Glomerular endothelial cell (primary cell): ENCODE data around the gene CYP4B1. TPM values are rescaled to one million over a fixed set of nuclear protein-coding genes. Genes with fewer than 3 reads are reported as not detected.
"Not testable (repeated sequence)": the region's sequence is repeated elsewhere in the genome, so short reads cannot be mapped to it uniquely, and the experiment has no call there.

Experiments
- DNase-seq: peaks from one replicate; pipeline ENCODE4 v3.0.0-alpha.2; 2011; ENCODE audit warnings: low read depth, low spot score; ENCODE audit errors: extremely low read depth
- total RNA-seq: library from RNA; depleted of rRNA; stranded (reverse); fragments of >200 nt; gene quantifications from 2 replicates; pipeline ENCODE4 v1.2.3, GENCODE V29; 2015

The CYP4B1 gene
- total RNA-seq, 1 donor from 2014 or later: not detected

DNA sequence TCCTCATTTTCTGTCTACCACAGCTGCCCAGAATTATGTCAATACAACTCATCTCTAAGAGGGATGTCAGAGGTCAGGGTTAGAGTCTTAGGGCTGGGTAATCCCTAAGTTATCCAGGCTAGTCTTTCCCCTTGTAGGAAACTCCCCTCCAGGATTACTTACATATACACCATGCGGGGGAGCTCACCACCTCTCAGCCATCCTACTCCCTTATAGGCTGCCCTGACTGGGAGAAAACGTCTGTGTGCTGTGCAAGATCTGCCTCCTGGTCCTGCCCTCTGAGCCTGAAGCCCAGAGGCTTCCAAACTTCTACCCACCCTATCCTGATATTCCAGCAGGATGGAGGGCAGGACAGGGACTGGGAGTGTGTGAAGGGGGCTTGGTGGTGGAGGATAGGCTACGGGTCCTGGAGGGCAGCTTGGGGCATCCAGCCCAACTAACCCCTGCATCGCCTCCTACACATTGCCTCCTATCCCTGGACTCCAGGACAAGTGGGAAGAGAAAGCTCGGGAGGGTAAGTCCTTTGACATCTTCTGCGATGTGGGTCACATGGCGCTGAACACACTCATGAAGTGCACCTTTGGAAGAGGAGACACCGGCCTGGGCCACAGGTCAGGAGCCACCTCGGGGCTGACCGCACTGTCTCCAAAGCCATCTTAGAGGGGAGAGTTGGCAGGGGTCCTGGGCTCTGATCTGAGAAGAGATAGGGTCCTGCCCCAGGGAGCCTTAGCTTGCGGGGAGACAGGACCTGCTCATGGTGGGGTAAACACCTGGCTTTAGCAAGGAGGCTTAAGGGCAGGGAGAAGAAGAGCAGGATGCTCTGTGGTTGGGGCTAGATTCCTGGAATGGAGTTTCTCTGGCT, 14.4 kb downstream of the CYP4B1 start:
- no peak for DNase-seq

DNA sequence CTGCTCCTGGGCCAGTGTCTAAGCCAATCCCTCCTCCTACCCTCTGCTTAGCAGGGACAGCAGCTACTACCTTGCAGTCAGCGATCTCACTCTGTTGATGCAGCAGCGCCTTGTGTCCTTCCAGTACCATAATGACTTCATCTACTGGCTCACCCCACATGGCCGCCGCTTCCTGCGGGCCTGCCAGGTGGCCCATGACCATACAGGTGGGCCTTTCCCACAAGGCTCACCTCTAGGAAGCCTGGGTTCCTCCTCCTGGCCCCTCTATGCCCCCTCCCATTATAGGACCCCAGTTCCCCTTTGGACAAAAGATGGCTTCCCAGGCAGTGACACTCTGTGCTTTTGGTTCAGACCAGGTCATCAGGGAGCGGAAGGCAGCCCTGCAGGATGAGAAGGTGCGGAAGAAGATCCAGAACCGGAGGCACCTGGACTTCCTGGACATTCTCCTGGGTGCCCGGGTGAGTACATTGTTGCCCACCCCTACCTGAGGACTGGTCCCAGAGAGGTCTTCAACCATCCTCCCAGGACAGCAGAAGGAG, 15.1 kb downstream of the CYP4B1 start:
- DNase-seq: no peak

DNA sequence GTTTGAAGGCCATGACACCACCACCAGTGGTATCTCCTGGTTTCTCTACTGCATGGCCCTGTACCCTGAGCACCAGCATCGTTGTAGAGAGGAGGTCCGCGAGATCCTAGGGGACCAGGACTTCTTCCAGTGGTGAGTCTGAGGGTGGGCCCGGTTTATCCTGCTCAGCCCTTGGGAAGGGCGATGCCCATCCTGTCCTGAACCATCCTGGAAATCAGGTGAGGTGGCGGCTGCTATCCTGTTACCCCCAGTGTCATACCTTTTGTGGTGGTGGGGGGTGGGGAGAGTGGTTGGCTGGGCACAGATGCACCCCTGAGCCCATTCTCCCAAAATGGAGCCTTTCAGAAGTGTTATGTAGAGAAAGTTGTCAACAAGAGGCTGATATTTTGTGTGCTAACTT, 16.3 kb downstream of the CYP4B1 start:
- no peak for DNase-seq

DNA sequence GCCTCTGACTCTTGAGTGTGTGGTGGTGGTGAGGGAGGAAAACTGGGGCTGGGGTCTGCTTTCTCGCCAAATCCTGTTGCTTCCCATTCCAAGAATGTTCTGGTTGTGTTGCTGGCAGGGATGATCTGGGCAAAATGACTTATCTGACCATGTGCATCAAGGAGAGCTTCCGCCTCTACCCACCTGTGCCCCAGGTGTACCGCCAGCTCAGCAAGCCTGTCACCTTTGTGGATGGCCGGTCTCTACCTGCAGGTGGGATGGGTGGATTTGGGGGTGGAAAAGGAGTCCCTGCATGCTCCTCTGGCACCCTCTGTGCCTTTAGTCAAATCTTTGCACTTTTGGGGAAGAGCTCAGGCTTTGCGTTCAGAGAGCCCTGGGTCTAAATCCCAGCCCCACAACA, 18.1 kb downstream of the CYP4B1 start:
- DNase-seq: no peak

DNA sequence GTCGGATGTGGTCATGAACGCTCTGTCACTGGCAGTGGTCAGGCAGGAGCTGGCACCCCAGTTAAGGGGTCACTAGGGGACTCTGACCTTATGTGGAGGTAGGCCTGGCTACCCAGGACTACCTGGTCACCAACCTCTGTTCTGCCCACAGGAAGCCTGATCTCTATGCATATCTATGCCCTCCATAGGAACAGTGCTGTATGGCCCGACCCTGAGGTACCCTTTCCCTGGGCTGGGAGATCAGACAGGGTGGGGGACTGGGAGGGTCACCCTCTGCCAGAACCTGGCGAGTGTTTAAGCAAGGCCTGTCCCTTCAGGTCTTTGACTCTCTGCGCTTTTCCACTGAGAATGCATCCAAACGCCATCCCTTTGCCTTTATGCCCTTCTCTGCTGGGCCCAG, 19.0 kb downstream of the CYP4B1 start:
- DNase-seq: no peak

DNA sequence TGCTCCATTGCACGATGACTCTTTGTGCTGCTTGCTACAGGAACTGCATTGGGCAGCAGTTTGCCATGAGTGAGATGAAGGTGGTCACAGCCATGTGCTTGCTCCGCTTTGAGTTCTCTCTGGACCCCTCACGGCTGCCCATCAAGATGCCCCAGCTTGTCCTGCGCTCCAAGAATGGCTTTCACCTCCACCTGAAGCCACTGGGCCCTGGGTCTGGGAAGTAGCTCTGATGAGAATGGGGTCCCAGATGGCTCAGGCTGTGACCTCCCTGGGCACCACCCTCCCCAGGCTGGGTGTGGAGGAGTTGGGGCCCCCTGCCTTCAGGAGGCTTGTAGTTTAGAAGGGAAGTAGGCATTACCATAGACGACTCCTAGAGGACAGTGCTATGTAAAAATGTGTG, 19.7 kb downstream of the CYP4B1 start:
- DNase-seq: no peak

DNA sequence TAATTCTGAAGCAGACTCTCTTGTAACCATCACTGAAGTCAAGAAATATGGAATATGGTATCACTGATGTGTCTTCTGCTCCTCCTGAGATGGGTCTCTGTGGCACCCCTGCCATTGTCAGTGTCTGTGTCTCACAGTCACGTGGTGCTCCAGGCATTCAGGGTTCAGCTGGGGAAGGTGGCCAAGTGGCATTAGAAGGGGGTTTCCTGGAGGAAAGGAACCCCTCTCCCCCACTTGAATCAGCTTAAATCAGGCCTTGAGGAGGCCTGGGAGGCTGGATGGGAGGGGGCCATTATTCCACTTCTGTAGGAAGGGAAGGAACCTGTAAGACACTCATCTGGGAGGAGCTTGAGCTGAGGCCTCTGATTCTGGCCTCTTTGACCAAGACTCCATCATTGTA, 20.5 kb downstream of the CYP4B1 start:
- no peak for DNase-seq

DNA sequence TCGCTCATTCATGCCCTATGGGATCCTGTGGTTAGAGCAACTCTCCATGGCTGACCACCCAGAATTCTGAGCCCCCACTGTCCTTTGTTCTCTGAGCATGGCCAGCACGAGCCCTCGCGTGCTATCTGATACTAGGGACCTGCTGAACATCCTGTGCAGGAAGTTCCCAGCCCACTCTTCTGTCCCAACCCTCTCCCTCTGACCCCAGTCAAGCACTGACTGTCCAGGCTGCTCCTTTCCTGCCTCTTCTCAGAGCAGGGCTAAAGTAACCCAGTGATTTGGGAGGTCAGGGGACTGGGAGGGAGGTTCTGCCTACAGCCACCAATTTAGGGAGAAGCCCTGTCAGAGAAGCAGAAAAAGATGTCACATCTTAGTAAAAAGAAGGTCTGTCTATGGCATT, 21.2 kb downstream of the CYP4B1 start:
- no peak for DNase-seq

DNA sequence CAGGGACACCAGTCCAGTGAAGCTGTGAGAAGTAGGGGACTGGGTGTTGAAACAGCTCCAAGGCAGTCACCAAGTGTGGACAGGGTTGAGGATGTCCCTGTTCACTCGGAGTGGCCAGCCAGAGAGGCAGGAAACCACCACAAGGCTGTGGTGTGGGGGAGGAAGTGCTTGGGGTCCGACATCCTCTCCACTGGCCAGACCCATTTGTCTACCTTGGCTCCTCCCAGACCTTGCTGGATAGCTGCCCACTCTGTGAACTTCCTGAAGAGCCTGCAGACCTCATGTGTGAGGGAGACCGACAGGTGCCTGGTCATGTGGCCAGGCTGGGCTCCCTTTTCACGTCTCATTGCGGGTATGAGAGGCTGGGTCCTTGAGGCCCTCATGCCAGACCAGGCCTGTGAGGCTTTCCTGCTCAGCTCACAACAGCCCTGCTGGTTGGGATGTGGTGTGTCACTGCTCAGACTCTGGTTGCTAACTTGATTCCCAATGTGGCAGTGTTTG, 21.8 kb downstream of the CYP4B1 start:
- no peak for DNase-seq

DNA sequence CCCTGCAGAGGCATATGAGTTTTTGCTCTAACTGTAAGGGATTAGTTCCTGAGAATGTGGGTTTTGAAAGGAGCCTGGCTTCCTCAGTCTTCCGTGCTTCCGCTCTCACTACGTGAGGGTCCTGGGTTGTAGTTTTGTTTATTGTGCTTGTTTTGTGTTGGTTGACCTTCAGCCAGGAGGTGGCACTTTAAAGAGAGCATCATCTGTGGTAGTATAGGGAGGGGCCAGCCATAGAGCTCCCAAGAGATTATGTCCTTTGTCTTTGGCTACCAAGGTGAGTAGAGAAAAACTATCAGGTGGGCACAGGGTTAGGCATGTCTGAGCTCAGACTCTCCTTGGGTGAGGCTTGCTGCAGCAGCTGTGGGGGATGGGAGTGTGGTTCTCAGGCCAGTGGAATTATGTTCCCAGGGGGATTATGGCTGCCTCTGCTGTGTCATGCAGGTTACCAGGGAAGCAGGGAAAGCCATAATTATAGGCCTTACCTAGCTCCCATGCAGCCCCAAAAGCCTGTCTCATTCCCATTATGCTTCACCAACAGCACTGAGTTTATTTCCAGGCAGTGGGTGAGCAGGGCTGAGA, 23.5 kb downstream of the CYP4B1 start:
- no peak for DNase-seq

DNA sequence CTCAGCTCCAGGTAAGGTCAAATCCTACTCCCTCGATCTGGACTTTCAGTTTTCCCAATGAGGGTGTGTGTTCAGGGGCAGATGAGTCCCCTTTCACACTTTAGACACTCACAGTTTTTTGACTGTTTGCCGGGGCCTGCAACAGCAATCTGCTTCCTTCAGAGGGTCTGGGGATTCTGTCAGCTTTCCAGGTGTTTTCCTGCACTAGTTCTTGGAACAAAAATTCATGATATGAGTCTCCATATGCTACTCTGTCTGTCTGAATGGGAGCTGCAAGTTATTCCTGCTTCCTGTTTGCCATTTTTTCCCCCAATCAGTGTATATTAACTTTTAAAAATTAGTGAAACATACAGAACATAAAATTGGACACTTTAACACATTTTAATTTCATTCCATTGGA, 24.3 kb downstream of the CYP4B1 start:
- no peak for DNase-seq

DNA sequence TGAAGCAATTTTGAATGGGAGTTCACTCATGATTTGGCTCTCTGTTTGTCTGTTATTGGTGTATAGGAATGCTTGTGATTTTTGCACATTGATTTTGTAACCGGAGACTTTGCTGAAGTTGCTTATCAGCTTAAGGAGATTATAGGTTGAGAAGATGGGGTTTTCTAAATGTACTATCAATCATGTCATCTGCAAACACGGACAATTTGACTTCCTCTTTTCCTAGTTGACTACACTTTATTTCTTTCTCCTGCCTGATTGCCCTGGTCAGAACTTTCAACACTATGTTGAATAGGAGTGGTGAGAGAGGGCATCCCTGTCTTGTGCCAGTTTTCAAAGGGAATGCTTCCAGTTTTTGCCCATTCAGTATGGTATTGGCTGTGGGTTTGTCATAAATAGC, 28.0 kb downstream of the CYP4B1 start:
- not testable (repeated sequence) for DNase-seq

DNA sequence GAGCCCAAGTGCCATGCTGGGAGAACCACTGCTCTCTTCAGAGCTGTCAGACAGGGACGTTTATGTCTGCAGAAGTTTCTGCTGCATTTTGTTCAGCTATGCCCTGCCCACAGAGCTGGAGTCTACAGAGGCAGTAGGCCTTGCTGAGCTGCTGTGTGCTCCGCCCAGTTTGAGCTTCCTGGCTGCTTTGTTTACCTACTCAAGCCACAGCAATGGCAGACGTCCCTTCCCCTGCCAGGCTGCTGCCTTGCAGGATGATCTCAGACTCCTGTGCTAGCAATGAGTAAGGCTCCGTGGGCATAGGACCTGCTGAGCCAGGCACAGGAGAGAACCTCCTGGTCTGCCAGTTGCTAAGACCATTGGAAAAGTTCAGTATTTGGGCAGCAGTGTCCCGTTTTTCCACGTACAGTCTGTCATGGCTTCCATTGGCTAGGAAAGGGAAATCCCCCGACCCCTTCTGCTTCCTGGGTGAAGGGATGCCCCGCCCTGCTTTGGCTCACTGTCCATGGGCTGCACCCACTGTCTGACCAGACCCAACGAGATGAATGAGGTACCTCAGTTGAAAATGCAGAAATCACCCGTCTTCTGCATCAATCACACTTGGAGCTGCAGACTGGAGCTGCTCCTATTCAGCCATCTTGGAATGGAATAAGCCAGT, 31.9 kb downstream of the CYP4B1 start:
- DNase-seq: no peak

DNA sequence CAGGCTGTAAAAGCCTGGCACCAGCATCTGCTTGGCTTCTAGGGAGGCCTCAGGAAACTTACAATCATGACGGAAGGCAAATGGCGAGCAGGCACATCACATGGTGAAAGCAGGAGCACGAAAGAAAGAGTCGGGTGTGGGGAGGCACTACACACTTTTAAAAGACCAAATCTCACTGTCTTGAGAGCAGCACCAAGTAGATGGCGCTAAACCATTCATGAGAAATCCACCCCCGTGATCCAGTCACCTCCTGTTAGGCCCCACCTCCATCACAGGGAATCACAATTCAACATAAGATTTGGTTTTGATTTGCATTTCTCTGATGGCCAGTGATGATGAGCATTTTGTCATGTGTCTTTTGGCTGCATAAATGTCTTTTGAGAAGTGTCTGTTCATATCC, 36.6 kb downstream of the CYP4B1 start:
- DNase-seq: not testable (repeated sequence)

DNA sequence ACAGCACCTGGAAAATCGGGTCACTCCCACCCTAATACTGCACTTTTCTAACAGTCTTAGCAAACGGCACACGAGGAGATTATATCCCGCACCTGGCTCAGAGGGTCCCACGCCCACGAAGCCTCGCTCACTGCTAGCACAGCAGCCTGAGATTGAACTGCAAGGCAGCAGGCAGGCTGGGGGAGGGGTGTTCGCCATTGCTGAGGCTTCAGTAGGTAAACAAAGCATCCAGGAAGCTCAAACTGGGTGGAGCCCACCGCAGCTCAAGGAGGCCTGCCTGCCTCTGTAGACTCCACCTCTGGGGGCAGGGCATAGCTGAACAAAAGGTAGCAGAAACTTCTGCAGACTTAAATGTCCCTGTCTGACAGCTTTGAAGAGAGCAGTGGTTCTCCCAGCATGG, 47.5 kb downstream of the CYP4B1 start:
- not testable (repeated sequence) for DNase-seq

DNA sequence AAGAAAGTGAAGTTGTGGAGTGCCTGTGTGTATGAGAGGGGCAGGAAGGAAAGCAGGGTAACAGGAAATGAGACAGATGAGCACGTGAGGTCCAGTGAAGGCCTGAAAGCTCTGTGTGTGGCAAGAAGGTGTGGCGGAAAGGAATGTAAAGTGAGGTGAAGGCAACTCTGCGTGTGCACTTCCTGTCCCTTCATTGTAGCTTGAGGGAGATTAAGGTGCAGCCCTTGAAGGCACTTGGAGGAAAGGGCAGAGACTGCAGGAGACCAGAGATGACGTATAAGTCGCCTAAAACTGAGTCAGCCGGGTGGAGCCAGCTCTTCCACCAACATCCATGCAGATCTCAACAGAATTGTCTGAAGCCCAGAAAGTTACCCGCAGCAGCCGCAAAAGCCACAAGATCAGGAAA, 58.8 kb downstream of the CYP4B1 start:
- not testable (repeated sequence) for DNase-seq

DNA sequence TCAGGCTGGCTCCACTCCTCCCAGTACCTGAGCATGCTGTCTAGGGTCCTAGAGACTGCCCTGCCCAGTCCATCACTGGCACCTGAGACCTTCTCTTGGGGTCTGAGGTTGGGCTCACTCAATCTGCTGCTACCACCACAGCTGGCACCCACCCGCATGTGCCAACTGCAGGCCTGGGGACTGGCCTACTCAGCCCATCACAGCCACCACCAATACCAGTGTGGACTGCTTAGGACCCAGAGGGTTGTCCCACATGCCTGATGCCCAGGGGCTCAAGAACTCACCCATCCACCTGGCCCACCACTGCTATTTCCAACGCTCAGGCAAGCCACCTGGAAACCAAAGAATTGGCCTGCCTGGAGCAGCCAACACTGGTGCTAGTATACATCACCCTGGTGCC, 63.5 kb downstream of the CYP4B1 start:
- DNase-seq: no peak
